Right lobe of liver (tissue), 6 donors: ENCODE measurements around the gene MYLK4. TPM values are rescaled to one million over a fixed set of nuclear protein-coding genes. Genes with fewer than 3 reads are reported as not detected.

Experiments used
- ATAC-seq, 4 donors: fragments of 200-7000 bp; cut with Tn5 transposase; one replicate each; pipeline ENCODE4 v1.9.1; 2020; ENCODE audit warnings: mild to moderate bottlenecking in 4 of 4, moderate library complexity in 4 of 4
- DNase-seq, 3 donors: peaks; one replicate each; pipeline ENCODE4 v3.0.0-alpha.2; 2020
- H3K27ac ChIP-seq, 3 donors: fragments of 200-600 bp; one replicate each; pipeline ENCODE4 v1.8.0; 2022
- H3K27me3 ChIP-seq, 2 donors: fragments of 200-600 bp; one replicate each; pipeline ENCODE4 v1.8.0; 2022
- H3K36me3 ChIP-seq, 4 donors: fragments of 200-600 bp; sonication (generic) in 1 of 4; one replicate each; pipeline versions ENCODE4 v1.5.1 to v1.8.0; 2017 to 2022; ENCODE audit warnings: control low read depth in 1 of 4
- H3K4me1 ChIP-seq, 4 donors: fragments of 200-600 bp; sonication (generic) in 1 of 4; one replicate each; pipeline versions ENCODE4 v1.5.1 to v1.8.0; 2017 to 2022; ENCODE audit warnings: control low read depth in 1 of 4
- H3K4me3 ChIP-seq, 3 donors: fragments of 200-600 bp; one replicate each; pipeline ENCODE4 v1.8.0; 2022
- H3K9me3 ChIP-seq, 4 donors: fragments of 200-600 bp; sonication (generic) in 1 of 4; one replicate each; pipeline versions ENCODE4 v1.5.1 to v1.8.0; 2017 to 2022; ENCODE audit warnings: control low read depth in 1 of 4
- POLR2A ChIP-seq: fragments of 450-650 bp; IDR thresholded peaks from one replicate; pipeline ENCODE4 v1.6.1; 2017; ENCODE audit warnings: antibody characterized with exemption, mild to moderate bottlenecking
- WGBS: methylation state at CpG from one replicate; pipeline ENCODE4 v1.1.6; 2018; ENCODE audit warnings: low coverage, low lambda C conversion rate; ENCODE audit not compliant: insufficient coverage; ENCODE audit errors: missing lambda C conversion rate; 5-methylcytosine and 5-hydroxymethylcytosine counted together
- intact Hi-C, 2 donors: fragments of 100-400 bp; cut with DNase I; formaldehyde crosslinking; loops; one replicate each; pipeline versions ENCODE4 v1.11.2 to v1.14.1; 2022
- total RNA-seq, 6 experiments: library from RNA; depleted of rRNA in 2 of 6; stranded (reverse); fragments of >200 nt in 2 of 6; fragmentation: NEBNext Ultra II Directional in 3 of 6; extraction: Animal tissue kit (Norgen Biotek cat#: 25700) in 3 of 6; gene quantifications; one replicate each; pipeline versions ENCODE4 v1.1.0 to v1.2.4, GENCODE V29; 2016 to 2023
- TF ChIP-seq, protein P1 (sequence below), 4 donors: fragments of 200-600 bp in 3 of 4; fragments of 450-650 bp in 1 of 4; IDR thresholded peaks; one replicate each; pipeline versions ENCODE4 v1.5.1 to v1.8.0; 2016 to 2022; ENCODE audit warnings: antibody characterized with exemption in 4 of 4, mild to moderate bottlenecking in 2 of 4
- donor health status: DM: no; HTN: yes; CAD: no.
- donor health status: DM: no; HTN: no; CAD: no.
- donor health status: DM: no; HTN: no; CAD: no.
- donor health status: DM: no; HTN: yes; CAD: no.
- donor health status: DM: no; HTN: yes; CAD: no.

MYLK4 gene
- total RNA-seq, 6 experiments from 2014 or later, result 0.22 to 0.46 (median 0.27) TPM; not detected in 1

DNA sequence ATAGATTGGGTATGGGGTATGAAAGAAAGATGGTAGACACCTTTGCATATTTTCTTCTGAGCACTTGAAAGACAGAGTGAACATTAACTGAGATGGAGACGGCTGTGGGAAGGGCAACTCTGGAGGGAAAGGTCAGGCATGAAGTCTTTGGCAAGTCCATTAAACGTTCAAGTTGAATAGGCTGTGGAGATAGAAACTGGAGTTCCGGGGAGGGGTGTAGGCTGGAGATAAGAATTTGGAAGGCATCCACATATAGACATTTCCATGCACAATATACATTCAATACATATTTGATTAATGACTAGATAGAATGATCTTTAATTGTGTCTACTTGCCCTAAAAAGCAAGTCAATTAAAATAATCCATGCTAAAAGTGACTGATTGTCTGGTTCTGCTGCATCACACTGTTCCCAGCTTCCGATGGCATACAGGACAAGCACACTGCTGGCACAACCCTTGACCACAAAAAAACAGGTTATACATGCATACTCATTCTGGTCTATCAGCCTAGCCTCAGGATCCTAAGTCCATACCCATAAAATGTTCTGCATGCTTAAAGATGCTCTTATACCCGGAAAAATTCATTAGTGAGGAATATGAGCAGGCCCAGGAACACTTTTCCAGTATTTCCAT, 1.9 kb upstream of the MYLK4 start:
- Histone ChIP-seq H3K9me3 (no peaks in the 10 kb centered on the region), H3K27ac (no peak overlapping the region), H3K4me3 (no peak overlapping the region), H3K36me3 (no peaks in the 10 kb centered on the region), H3K4me1 (no peaks in the 10 kb centered on the region), H3K27me3 (no peaks in the 10 kb centered on the region)
- DNase-seq (no peak), ATAC-seq (no peak)
- intact Hi-C loops, result no loop called here
- 61% methylated on average over 5 of the region's 5 CpGs for WGBS
- no peak for TF ChIP-seq POLR2A
- TF ChIP-seq, protein P1, sequence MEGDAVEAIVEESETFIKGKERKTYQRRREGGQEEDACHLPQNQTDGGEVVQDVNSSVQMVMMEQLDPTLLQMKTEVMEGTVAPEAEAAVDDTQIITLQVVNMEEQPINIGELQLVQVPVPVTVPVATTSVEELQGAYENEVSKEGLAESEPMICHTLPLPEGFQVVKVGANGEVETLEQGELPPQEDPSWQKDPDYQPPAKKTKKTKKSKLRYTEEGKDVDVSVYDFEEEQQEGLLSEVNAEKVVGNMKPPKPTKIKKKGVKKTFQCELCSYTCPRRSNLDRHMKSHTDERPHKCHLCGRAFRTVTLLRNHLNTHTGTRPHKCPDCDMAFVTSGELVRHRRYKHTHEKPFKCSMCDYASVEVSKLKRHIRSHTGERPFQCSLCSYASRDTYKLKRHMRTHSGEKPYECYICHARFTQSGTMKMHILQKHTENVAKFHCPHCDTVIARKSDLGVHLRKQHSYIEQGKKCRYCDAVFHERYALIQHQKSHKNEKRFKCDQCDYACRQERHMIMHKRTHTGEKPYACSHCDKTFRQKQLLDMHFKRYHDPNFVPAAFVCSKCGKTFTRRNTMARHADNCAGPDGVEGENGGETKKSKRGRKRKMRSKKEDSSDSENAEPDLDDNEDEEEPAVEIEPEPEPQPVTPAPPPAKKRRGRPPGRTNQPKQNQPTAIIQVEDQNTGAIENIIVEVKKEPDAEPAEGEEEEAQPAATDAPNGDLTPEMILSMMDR (IDR thresholded peaks at IDR 0.05), result no peak

DNA sequence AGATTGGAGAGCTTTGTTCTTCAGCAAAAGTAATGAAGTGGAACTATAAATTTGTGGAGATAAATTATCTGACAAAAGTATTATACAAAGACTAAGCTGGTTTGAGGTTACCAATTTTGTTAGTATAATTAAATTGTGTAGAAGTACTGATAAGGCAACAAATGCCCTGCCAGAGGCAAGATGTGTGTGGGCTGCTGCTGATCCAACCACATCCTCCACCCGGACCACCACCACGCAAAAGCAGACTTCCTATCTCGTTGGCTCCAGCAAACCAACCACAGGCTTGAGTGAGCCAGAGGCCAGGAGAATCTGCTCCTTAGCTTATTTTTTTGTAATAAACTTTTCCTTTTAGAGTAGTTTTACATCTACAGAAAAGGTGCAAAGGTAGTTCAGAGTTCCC, 1.1 kb upstream of the MYLK4 start:
- H3K27ac ChIP-seq, result no peak overlapping the region
- H3K9me3 ChIP-seq, result no peaks in the 10 kb centered on the region
- intact Hi-C loops, result no loop called here
- no peaks in the 10 kb centered on the region for H3K4me1 ChIP-seq
- WGBS, result 54% methylated on average over 3 of the region's 3 CpGs
- no peaks in the 10 kb centered on the region for H3K36me3 ChIP-seq
- no peak overlapping the region for H3K4me3 ChIP-seq
- ATAC-seq (no peak), DNase-seq (no peak)
- TF ChIP-seq POLR2A, result no peak
- TF ChIP-seq, protein P1 (IDR thresholded peaks at IDR 0.05), result no peak
- no peaks in the 10 kb centered on the region for H3K27me3 ChIP-seq

DNA sequence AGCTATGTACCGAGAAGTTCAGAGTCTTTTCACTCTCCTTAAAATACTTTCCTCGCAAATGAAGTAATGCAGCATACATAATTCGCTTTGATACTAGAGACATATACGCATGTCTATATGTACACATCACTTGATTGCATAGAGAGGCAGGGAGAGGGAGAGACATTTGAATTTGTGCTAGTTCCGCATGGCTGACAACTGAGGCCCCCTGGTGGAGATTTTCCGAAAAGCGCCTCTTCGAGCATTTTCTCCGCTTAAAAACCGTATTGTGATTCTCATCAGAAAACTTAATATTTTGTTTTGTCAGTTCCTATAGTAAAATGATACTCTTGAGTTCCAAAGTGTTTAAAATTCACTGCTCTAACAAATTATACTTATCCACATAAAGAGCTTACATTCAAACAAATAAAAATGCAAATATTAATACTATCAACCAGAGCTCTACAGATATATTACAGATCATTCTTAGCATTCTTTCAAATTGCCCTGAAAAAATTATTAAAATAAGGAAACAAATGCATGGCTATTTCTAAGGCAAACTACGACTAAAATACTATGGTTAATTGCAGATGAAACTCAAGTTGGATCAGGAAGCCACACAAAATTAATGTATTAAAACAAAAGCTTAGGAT, 637 bp downstream of the MYLK4 start:
- intact Hi-C loops, result no loop called here
- Histone ChIP-seq H3K4me3 (no peak overlapping the region), H3K27ac (no peak overlapping the region), H3K4me1 (no peaks in the 10 kb centered on the region), H3K27me3 (no peaks in the 10 kb centered on the region), H3K9me3 (no peaks in the 10 kb centered on the region), H3K36me3 (no peaks in the 10 kb centered on the region)
- peak in 1 of 3 donors; percentile 46 for DNase-seq
- TF ChIP-seq, protein P1 (IDR thresholded peaks at IDR 0.05), result peak; percentile 66 to 91 (median 84)
- TF ChIP-seq POLR2A, result no peak
- 5% methylated on average over 11 of the region's 11 CpGs for WGBS
- ATAC-seq, result peak; percentile 71 to 88 (median 79)

DNA sequence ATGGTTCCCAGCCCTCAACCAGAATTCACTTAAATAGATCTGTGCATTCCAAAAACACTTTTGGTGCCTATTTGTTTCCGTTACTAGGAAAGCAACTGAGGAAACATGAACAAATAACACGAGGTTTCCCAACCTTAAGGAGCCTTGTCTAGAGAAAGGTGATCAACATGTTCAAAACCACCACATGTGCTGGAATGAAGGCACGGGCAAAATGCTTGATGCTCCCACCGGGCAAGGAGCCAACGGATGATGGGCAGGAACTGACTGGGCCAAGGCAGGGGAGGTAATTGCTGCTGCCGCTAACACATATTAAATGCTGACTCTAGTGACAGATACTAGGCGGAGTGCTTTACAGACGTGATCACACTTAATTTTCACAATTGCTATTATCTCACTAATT, 2.5 kb downstream of the MYLK4 start:
- no peak overlapping the region for H3K4me3 ChIP-seq
- intact Hi-C loops, result no loop called here
- peaks cover 0 to 14% (median 1%) of the 10 kb centered on the region in 4 donors for H3K4me1 ChIP-seq
- DNase-seq, result no peak
- ATAC-seq, result no peak
- no peak for TF ChIP-seq POLR2A
- TF ChIP-seq, protein P1 (IDR thresholded peaks at IDR 0.05), result no peak
- H3K36me3 ChIP-seq, result no peaks in the 10 kb centered on the region
- H3K27ac ChIP-seq, result no peak overlapping the region
- no peaks in the 10 kb centered on the region for H3K9me3 ChIP-seq
- H3K27me3 ChIP-seq, result no peaks in the 10 kb centered on the region
- WGBS, result 69% methylated on average over 6 of the region's 8 CpGs
